HepG2 (cell line): ENCODE results near the gene RTN4. TPM values are rescaled to one million over a fixed set of nuclear protein-coding genes. Genes with fewer than 3 reads are reported as not detected.

Experiments
- ATAC-seq: fragments of 200-7000 bp; cut with Tn5 transposase; 3 replicates; pipeline ENCODE4 v1.9.1; 2020; ENCODE audit warnings: mild to moderate bottlenecking, moderate library complexity
- BruUV-seq: library from RNA; stranded (reverse); fragments of 400-500 nt; replicated peaks from 2 replicates; lab custom pipeline; 2021; lab: Mats Ljungman, UMichigan
- CTCF ChIA-PET: fragments of 300-600 bp; formaldehyde crosslinking; extraction: SDS; loops from one replicate; lab custom pipeline; 2021; ENCODE audit warnings: low total read pairs, inconsistent platforms, low intra/inter-chr PET ratio; lab: Yijun Ruan, JAX
- POLR2A ChIA-PET: fragments of 350-600 bp; sonication (Branson Sonifier 250); formaldehyde crosslinking; loops from one replicate; lab custom pipeline; 2020; ENCODE audit warnings: antibody characterized with exemption, inconsistent platforms; lab: Yijun Ruan, JAX
- DNase-seq: peaks from one replicate; pipeline ENCODE4 v3.0.0-alpha.2; 2015; ENCODE audit warnings: low spot score
- FAIRE-seq: peaks from 3 replicates; lab custom pipeline; 2011; peaks lifted over from hg19 to GRCh38; lab: Jason Lieb, UNC
- H2AFZ ChIP-seq: one replicate; pipeline ENCODE4 v1.6.1; 2011; ENCODE audit warnings: low read length, inconsistent platforms
- H3K27ac ChIP-seq: fragments of 300-600 bp; 3 replicates; pipeline ENCODE4 v1.8.0; 2011; ENCODE audit warnings: mixed run types, mild to moderate bottlenecking, mixed read lengths, low read length, inconsistent platforms; ENCODE audit not compliant: insufficient read depth; ENCODE audit errors: extremely low read length
- H3K27me3 ChIP-seq, 2 experiments: fragments of 200-600 bp in 1 of 2; 2 replicates in 1 of 2; 3 replicates in 1 of 2; pipeline versions ENCODE4 v1.6.0 to v1.8.0; 2011; ENCODE audit warnings: low read length in 2 of 2, mild to moderate bottlenecking in 2 of 2, moderate library complexity in 2 of 2, inconsistent platforms in 1 of 2; ENCODE audit not compliant: insufficient read depth in 2 of 2, control insufficient read depth in 1 of 2
- H3K36me3 ChIP-seq, 2 experiments: fragments of 200-600 bp in 1 of 2; replicated peaks in 1 of 2; 2 replicates in 1 of 2; 3 replicates in 1 of 2; pipeline versions ENCODE4 v1.5.1 to v1.8.0; 2011; ENCODE audit warnings: low read length in 2 of 2, inconsistent platforms in 1 of 2; ENCODE audit not compliant: insufficient read depth in 2 of 2, control insufficient read depth in 1 of 2
- H3K4me1 ChIP-seq: 2 replicates; pipeline ENCODE4 v1.5.1; 2012; ENCODE audit warnings: low read length, inconsistent platforms; ENCODE audit not compliant: insufficient read depth
- H3K4me2 ChIP-seq: 2 replicates; pipeline ENCODE4 v1.6.0; 2011; ENCODE audit warnings: low read depth, low read length, inconsistent platforms
- H3K4me3 ChIP-seq, 3 experiments: fragments of 200-600 bp in 1 of 3; sonication (generic), shearing (Covaris generic) in 1 of 3; replicated peaks in 1 of 3; 2 replicates each; pipeline ENCODE4 v1.5.1; 2011 to 2016; ENCODE audit warnings: low read length in 3 of 3, inconsistent platforms in 2 of 3, low read depth in 2 of 3, mild to moderate bottlenecking in 2 of 3, control low read depth in 1 of 3, mixed read lengths in 1 of 3; ENCODE audit not compliant: insufficient read depth in 1 of 3
- H3K79me2 ChIP-seq: one replicate; pipeline ENCODE4 v1.6.1; 2011; ENCODE audit warnings: low read length, inconsistent platforms; ENCODE audit not compliant: insufficient read depth
- H3K9ac ChIP-seq: 2 replicates; pipeline ENCODE4 v1.6.0; 2011; ENCODE audit warnings: mild to moderate bottlenecking, low read depth, low read length, inconsistent platforms; ENCODE audit not compliant: insufficient read depth
- H3K9me3 ChIP-seq: 2 replicates; pipeline ENCODE4 v1.5.1; 2012; ENCODE audit warnings: mild to moderate bottlenecking, low read length
- H4K20me1 ChIP-seq: 2 replicates; pipeline ENCODE4 v1.6.0; 2011; ENCODE audit warnings: inconsistent platforms, mild to moderate bottlenecking, low read length, moderate library complexity; ENCODE audit not compliant: insufficient read depth
- ATM ChIP-seq: fragments of 450-650 bp; IDR thresholded peaks from 2 replicates; pipeline ENCODE4 v1.7.1; 2017; ENCODE audit warnings: mild to moderate bottlenecking, borderline replicate concordance
- CCAR2 ChIP-seq: fragments of 200-400 bp; formaldehyde crosslinking; optimal IDR thresholded peaks from 2 replicates; pipeline ENCODE3; 2018; ENCODE audit warnings: low read depth, mild to moderate bottlenecking, low read length, moderate library complexity
- CEBPB ChIP-seq: IDR thresholded peaks from 2 replicates; pipeline ENCODE4 v1.6.1; 2011; ENCODE audit warnings: low read depth, low read length, improper control_type of control experiment, borderline replicate concordance
- CEBPG ChIP-seq: IDR thresholded peaks from 2 replicates; pipeline ENCODE4 v1.6.1; 2016
- PRPF4 ChIP-seq: fragments of 200-400 bp; formaldehyde crosslinking; IDR thresholded peaks from 2 replicates; pipeline ENCODE4 v1.6.1; 2016; ENCODE audit warnings: low read length, low read depth; ENCODE audit not compliant: poor library complexity, severe bottlenecking
- PTBP1 ChIP-seq: fragments of 200-400 bp; formaldehyde crosslinking; IDR thresholded peaks from 2 replicates; pipeline ENCODE4 v1.6.1; 2018; ENCODE audit warnings: low read length, low read depth; ENCODE audit not compliant: poor library complexity, severe bottlenecking
- SAP130 ChIP-seq: IDR thresholded peaks from 2 replicates; pipeline ENCODE4 v1.6.1; 2016; ENCODE audit warnings: low read depth
- USF2 ChIP-seq, 2 experiments: sonication (generic) in 1 of 2; formaldehyde crosslinking in 1 of 2; IDR thresholded peaks; 2 replicates each; pipeline versions ENCODE4 v1.5.1 to v1.6.1; 2011 to 2020; ENCODE audit warnings: borderline replicate concordance in 1 of 2, low read depth in 1 of 2, low read length in 1 of 2, mild to moderate bottlenecking in 1 of 2, missing genetic modification reagents in 1 of 2, moderate library complexity in 1 of 2
- ZFP36L1 ChIP-seq: sonication (generic); formaldehyde crosslinking; IDR thresholded peaks from 2 replicates; pipeline ENCODE4 v1.8.0; 2022; ENCODE audit warnings: mild to moderate bottlenecking, missing genetic modification reagents, moderate library complexity
- ZFP37 ChIP-seq: sonication (generic); formaldehyde crosslinking; IDR thresholded peaks from 2 replicates; pipeline ENCODE4 v1.4.0; 2020; ENCODE audit warnings: missing genetic modification reagents, borderline replicate concordance
- ZNF225 ChIP-seq: sonication (generic); formaldehyde crosslinking; IDR thresholded peaks from 2 replicates; pipeline ENCODE4 v1.4.0; 2020; ENCODE audit warnings: mild to moderate bottlenecking, missing genetic modification reagents
- ZNF280D ChIP-seq: sonication (generic); formaldehyde crosslinking; IDR thresholded peaks from 2 replicates; pipeline ENCODE4 v1.5.1; 2020; ENCODE audit warnings: mild to moderate bottlenecking, missing genetic modification reagents
- ZNF644 ChIP-seq: IDR thresholded peaks from 2 replicates; pipeline ENCODE4 v1.6.1; 2016; ENCODE audit warnings: low read depth
- ZNF660 ChIP-seq: sonication (generic); formaldehyde crosslinking; IDR thresholded peaks from 2 replicates; pipeline ENCODE4 v1.5.1; 2020; ENCODE audit warnings: mild to moderate bottlenecking, low read depth, missing genetic modification reagents, borderline replicate concordance
- WGBS: methylation state at CpG from one replicate; pipeline ENCODE4 v1.1.6; 2017; ENCODE audit warnings: low lambda C conversion rate; 5-methylcytosine and 5-hydroxymethylcytosine counted together
- in situ Hi-C: cut with HindIII; loops from 2 replicates; pipeline ENCODE4 v1.10.0; 2017; ENCODE audit warnings: low pct_unique_long_range_greater_than_20kb; ENCODE audit not compliant: extremely low pct_ligation_motif_present
- intact Hi-C: fragments of 100-400 bp; cut with micrococcal nuclease; formaldehyde crosslinking; loops from one replicate; pipeline ENCODE4 v1.10.0; 2022; ENCODE audit not compliant: unreplicated experiment
- polyA plus RNA-seq, 8 experiments: library from polyadenylated mRNA; depleted of rRNA in 3 of 8; stranded (reverse) in 7 of 8; unstranded in 1 of 8; fragments of >200 nt; fragmentation: Illumina TruSeq in 4 of 8; extraction: Trizol in 4 of 8; gene quantifications; 2 replicates each; pipeline versions ENCODE4 v1.2.1 to v1.2.3, GENCODE V29; 2011 to 2016; ENCODE audit warnings: low read depth in 4 of 8, missing spikeins in 1 of 8, mixed read lengths in 1 of 8; ENCODE audit not compliant: insufficient read depth in 1 of 8
- total RNA-seq, 5 experiments: library from RNA; depleted of rRNA; stranded (reverse); fragments of >200 nt; fragmentation: Illumina TruSeq; extraction: Trizol; gene quantifications; 2 replicates each; pipeline ENCODE4 v1.2.3, GENCODE V29; 2016; ENCODE audit warnings: low read depth in 1 of 5

RTN4 gene
- total and polyA plus RNA-seq, 2 of the 13 experiments (the other 11 are each of a cell fraction or from before 2014, with no cell fraction given) = 98.4 to 133 TPM

- POLR2A ChIA-PET = interaction anchor here (3.5 kb wide), 1 partner anchor 40 kb away, joined by 16 read pairs; the partner anchor contains the start of gene RTN4
- H3K4me1 ChIP-seq = peaks cover 65% of the 10 kb centered on the region
- intact Hi-C loops = loop anchor here (10.0 kb wide), 2 partner anchors 424 to 504 kb away; partner anchors contain the start of gene CFAP36
These were observed 39.3 kb downstream of the RTN4 start for GRCh38 chr2:55010915-55011314.

More at GRCh38 chr2:55010915-55011314, 39.3 kb downstream of the RTN4 start:
- Histone ChIP-seq H3K4me3 (no peak overlapping the region), H3K27me3 (no peaks in the 10 kb centered on the region), H3K4me2 (peak overlapping the region; percentile 71; the same call in 1 of the 2 replicates), H3K36me3 (no peaks in the 10 kb centered on the region; a peak in 1 of 5 replicates), H3K9me3 (no peaks in the 10 kb centered on the region), H3K79me2 (peaks cover 100% of the 10 kb centered on the region), H4K20me1 (peaks cover 5% of the 10 kb centered on the region; the same call in 1 of the 2 replicates), H3K27ac (no peak overlapping the region), H2AFZ (no peak overlapping the region)
- in situ Hi-C loops = no loop called here
- no peak for FAIRE-seq
- CTCF ChIA-PET = no interaction called here
- ATAC-seq = no peak
- BruUV-seq = no TSS peak
- 67% methylated on average over 2 of the region's 2 CpGs for WGBS
- DNase-seq = peak; percentile 28
- no peak; the same call in 1 of the 2 replicates for TF ChIP-seq USF2 (IDR thresholded peaks at IDR 0.05; ENCODE audit: low read depth, low read length)
- peak; percentile 35; the same call in 1 of the 2 replicates for TF ChIP-seq USF2 (CRISPR knock-in tag; IDR thresholded peaks at IDR 0.05; ENCODE audit: borderline replicate concordance)
- TF ChIP-seq PTBP1 = no peak
- no peak for TF ChIP-seq ZNF660
- TF ChIP-seq CCAR2 = no peak
- TF ChIP-seq CEBPG = peak; percentile 38; the same call in 1 of the 2 replicates
- peak; percentile 74; the same call in 1 of the 2 replicates for TF ChIP-seq ZNF280D (CRISPR knock-in tag)
- TF ChIP-seq SAP130 (CRISPR knock-in tag) = 0 out of 2 replicates have a peak, but pooled peaks have one; percentile 10
- no peak for TF ChIP-seq ZFP37 (CRISPR knock-in tag)
- 0 out of 2 replicates have a peak, but pooled peaks have one; percentile 38 for TF ChIP-seq ZFP36L1 (CRISPR knock-in tag)
- TF ChIP-seq ZNF644 (CRISPR knock-in tag) = peak; percentile 47; the same call in 1 of the 2 replicates
- no peak for TF ChIP-seq PRPF4
- no peak for TF ChIP-seq ZNF225 (CRISPR knock-in tag)
- TF ChIP-seq CEBPB = 0 out of 2 replicates have a peak, but pooled peaks have one; percentile 51
- no peak for TF ChIP-seq ATM
- TF ChIP-seq, all 625 proteins: peak for 7
- no peak overlapping the region for H3K9ac ChIP-seq
